GM23248 (cell line): ENCODE results near the gene PIM3.

Experiments
- EZH2 ChIP-seq: fragments of 200-600 bp; sonication (generic); IDR thresholded peaks from 2 replicates; pipeline ENCODE4 v1.6.1; 2018; ENCODE audit warnings: antibody characterized with exemption, mild to moderate bottlenecking; ENCODE audit not compliant: insufficient read depth, poor library complexity, severe bottlenecking
- EZH2phosphoT487 ChIP-seq: fragments of 200-600 bp; sonication (generic); IDR thresholded peaks from 2 replicates; pipeline ENCODE4 v1.6.1; 2018; ENCODE audit warnings: antibody characterized with exemption, moderate library complexity, mild to moderate bottlenecking, low read depth; ENCODE audit not compliant: insufficient read depth

DNA sequence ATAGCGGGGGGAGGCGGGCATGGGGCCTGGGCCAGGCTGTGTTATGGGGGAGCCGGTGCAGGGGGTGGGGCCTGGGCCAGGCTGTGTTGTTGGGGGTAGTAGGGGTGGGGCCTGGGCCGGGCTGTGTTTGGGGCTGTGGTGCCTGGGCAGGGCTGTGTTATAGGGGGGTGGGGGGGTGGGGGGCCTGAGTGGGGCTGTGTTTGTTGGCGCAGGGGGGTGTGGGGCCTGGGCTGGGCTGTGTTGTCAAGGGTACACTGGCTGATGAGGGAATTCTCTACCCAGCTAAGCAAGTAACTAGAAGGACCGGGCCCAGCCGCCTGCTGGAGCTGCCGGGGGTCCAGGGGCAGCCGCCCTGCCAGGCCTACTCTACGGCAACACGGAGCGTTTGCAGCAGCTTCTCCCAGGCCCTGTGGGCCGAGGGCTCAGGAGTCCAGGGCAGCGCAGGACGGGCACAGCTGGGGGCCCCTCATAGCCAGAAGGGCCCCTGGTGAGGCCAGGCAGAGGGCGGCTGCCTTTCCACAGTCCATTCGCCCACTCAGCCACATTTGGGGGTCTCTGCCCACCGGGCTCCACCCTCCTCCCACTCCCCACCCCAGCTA is 10.1 kb upstream of the PIM3 start:
- no peak for TF ChIP-seq EZH2phosphoT487
- TF ChIP-seq EZH2, result no peak
